ENCODE results near the gene SLU7. TPM values are rescaled to one million over a fixed set of nuclear protein-coding genes. Genes with fewer than 3 reads are reported as not detected.

The SLU7 gene
- total RNA-seq, 1 experiment from 2014 or later = 43.6 TPM

- TF ChIP-seq RAD21 (IDR thresholded peaks at IDR 0.05; ENCODE audit: low read depth) = no peak
- TF ChIP-seq POLR2A (IDR thresholded peaks at IDR 0.05; ENCODE audit: borderline replicate concordance, extremely low read depth, insufficient read depth, insufficient read length) = peak; percentile 94
- TF ChIP-seq POLR2AphosphoS5 (IDR thresholded peaks at IDR 0.05; ENCODE audit: low read depth, low read length) = peak; percentile 97
- peak; percentile 98 for TF ChIP-seq ZFX (IDR thresholded peaks at IDR 0.05)
- peak; percentile 67; the same call in 1 of the 2 replicates for TF ChIP-seq SIN3A (IDR thresholded peaks at IDR 0.05; ENCODE audit: low read depth)
- H3K4me3 ChIP-seq (replicated peaks in 1 of 2; ENCODE audit: low read depth in 1 of 2, low read length in 2 of 2) = peak within 1 kb of the TSS; percentile 69 to 83
- peaks cover 19% of the 10 kb centered on the region for H3K79me2 ChIP-seq (ENCODE audit: insufficient read depth, low read length)
- H3K9me3 ChIP-seq (ENCODE audit: control insufficient read depth in 1 of 2, insufficient read depth in 1 of 2, low read depth in 1 of 2, low read length in 2 of 2) = no peaks in the 10 kb centered on the region
- H3K9me2 ChIP-seq (ENCODE audit: insufficient read depth) = no peaks in the 10 kb centered on the region
- H2AFZ ChIP-seq (ENCODE audit: low read depth, low read length, poor library complexity, severe bottlenecking) = peak within 1 kb of the TSS; percentile 56
- ATAC-seq = peak; percentile 92
- TSS peak; percentile 69 for BruUV-seq (replicated peaks)
- peak within 1 kb of the TSS; percentile 79 for H3K9ac ChIP-seq (ENCODE audit: low read length)
- peak within 1 kb of the TSS; percentile 62 for H3K27ac ChIP-seq (ENCODE audit: low read depth, low read length)
- no peaks in the 10 kb centered on the region for H3K27me3 ChIP-seq (ENCODE audit: insufficient read depth, low read length)
- H3K36me3 ChIP-seq (ENCODE audit: control insufficient read depth in 1 of 2, insufficient read depth in 2 of 2, low read length in 2 of 2) = peaks cover 4 to 14% of the 10 kb centered on the region in 2 experiments; a peak in 2 of 4 replicates
- no peaks in the 10 kb centered on the region for H4K20me1 ChIP-seq (ENCODE audit: insufficient read depth)
- ChIA-PET CTCF (interaction anchor here (1.7 to 2.8 kb wide), 2 partner anchors 10 to 378 kb away, joined by 6 to 21 read pairs; no protein-coding TSS in a partner anchor), POLR2A (interaction anchor here (1.2 to 1.5 kb wide), 2 partner anchors 11 to 22 kb away, joined by 4 read pairs; partner anchors contain the start of gene PTTG1), RAD21 (ENCODE audit: low non-redundant PET in 1 of 2, low total read pairs in 2 of 2, uncharacterized antibody in 2 of 2, unreplicated experiment in 2 of 2) (no interaction called here)
- peak within 1 kb of the TSS; percentile 83 for H3K4me2 ChIP-seq (ENCODE audit: low read length)
- intact Hi-C loops (cut with micrococcal nuclease) = no loop called here
- H3K4me1 ChIP-seq (ENCODE audit: control insufficient read depth in 1 of 2, insufficient read depth in 2 of 2, low read length in 2 of 2) = peaks cover 0 to 14% of the 10 kb centered on the region in 2 experiments; a peak in 2 of 4 replicates
- DNase-seq (ENCODE audit: low read depth, low spot score) = peak; percentile 86
These were observed 19.2 kb downstream of the SLU7 start, which contains the start of gene FAM200C for GRCh38 chr5:160399402-160400353. Gene FAM200C, minus strand, starts transcription at chr5:160400054. Its CDS starts 4,564 bp downstream, at chr5:160395490.

- intact Hi-C loops (cut with micrococcal nuclease) = no loop called here
- Histone ChIP-seq H3K4me3 (replicated peaks in 1 of 2; ENCODE audit: low read depth in 1 of 2, low read length in 2 of 2) (peak overlapping the region; percentile 69 to 83), H2AFZ (ENCODE audit: low read depth, low read length, poor library complexity, severe bottlenecking) (no peak overlapping the region), H3K4me1 (ENCODE audit: control insufficient read depth in 1 of 2, insufficient read depth in 2 of 2, low read length in 2 of 2) (peaks cover 0 to 14% of the 10 kb centered on the region in 2 experiments; a peak in 2 of 4 replicates), H3K36me3 (ENCODE audit: control insufficient read depth in 1 of 2, insufficient read depth in 2 of 2, low read length in 2 of 2) (peaks cover 4 to 5% of the 10 kb centered on the region in 2 experiments; a peak in 1 of 4 replicates), H3K27ac (ENCODE audit: low read depth, low read length) (no peak overlapping the region), H3K9ac (ENCODE audit: low read length) (peak overlapping the region; percentile 79), H4K20me1 (ENCODE audit: insufficient read depth) (no peaks in the 10 kb centered on the region), H3K9me2 (ENCODE audit: insufficient read depth) (no peaks in the 10 kb centered on the region), H3K9me3 (ENCODE audit: control insufficient read depth in 1 of 2, insufficient read depth in 1 of 2, low read depth in 1 of 2, low read length in 2 of 2) (no peaks in the 10 kb centered on the region), H3K79me2 (ENCODE audit: insufficient read depth, low read length) (peaks cover 19% of the 10 kb centered on the region), H3K27me3 (ENCODE audit: insufficient read depth, low read length) (no peaks in the 10 kb centered on the region), H3K4me2 (ENCODE audit: low read length) (peak overlapping the region; percentile 83)
- ChIA-PET RAD21 (ENCODE audit: low non-redundant PET in 1 of 2, low total read pairs in 2 of 2, uncharacterized antibody in 2 of 2, unreplicated experiment in 2 of 2) (no interaction called here), CTCF (no interaction called here), POLR2A (no interaction called here)
- no peak for ATAC-seq
- no peak for DNase-seq (ENCODE audit: low read depth, low spot score)
- BruUV-seq (replicated peaks) = no TSS peak
- TF ChIP-seq MAX (IDR thresholded peaks at IDR 0.05) (no peak), FOSL1 (IDR thresholded peaks at IDR 0.05; ENCODE audit: low read depth) (no peak), EGR1 (IDR thresholded peaks at IDR 0.05; ENCODE audit: low read depth) (no peak)
These were observed 20.1 kb downstream of the SLU7 start for GRCh38 chr5:160398806-160399205.
